ENCODE data around the gene AGAP1. TPM values are rescaled to one million over a fixed set of nuclear protein-coding genes. Genes with fewer than 3 reads are reported as not detected.

The AGAP1 gene
- total RNA-seq, 2 donors from 2014 or later: 22.5 to 23.9 TPM

- no peak for DNase-seq
These were observed 673.0 kb downstream of the AGAP1 start for GRCh38 chr2:236166796-236167296.

GRCh38 chr2:236167297-236168109, 673.7 kb downstream of the AGAP1 start:
- ATAC-seq (peak; percentile 38 to 44), DNase-seq (no peak)
- intact Hi-C loops (cut with DNase I): no loop called here

More at GRCh38 chr2:236166796-236167296, 673.0 kb downstream of the AGAP1 start:
- intact Hi-C loops (cut with DNase I): no loop called here
- ATAC-seq: no peak

- intact Hi-C loops (cut with DNase I): no loop called here
- peak; percentile 62 to 67 for ATAC-seq
- peak; percentile 44 for DNase-seq
These were observed 674.6 kb downstream of the AGAP1 start, which contains the start of gene GBX2 for GRCh38 chr2:236168110-236169080. GBX2 (minus strand) TSS chr2:236168386; CDS start chr2:236167971, 415 bp downstream.

- ATAC-seq (no peak), DNase-seq (no peak)
- intact Hi-C loops (cut with DNase I): no loop called here
These were observed 675.4 kb downstream of the AGAP1 start for GRCh38 chr2:236169151-236169721.

- intact Hi-C loops (cut with DNase I): loop anchor here in 1 of 2 donors (10.0 kb wide), 1 partner anchor 365 kb away; no protein-coding TSS in a partner anchor
- ATAC-seq: no peak
- DNase-seq: no peak
These were observed 676.1 kb downstream of the AGAP1 start for GRCh38 chr2:236169741-236170589.

- ATAC-seq (no peak), DNase-seq (no peak)
- intact Hi-C loops (cut with DNase I): loop anchor here in 1 of 2 donors (10.0 kb wide), 1 partner anchor 366 kb away; no protein-coding TSS in a partner anchor
These were observed 676.8 kb downstream of the AGAP1 start for GRCh38 chr2:236170590-236171165.

GRCh38 chr2:236171181-236171679, 677.4 kb downstream of the AGAP1 start:
- intact Hi-C loops (cut with DNase I): loop anchor here in 1 of 2 donors (10.0 kb wide), 1 partner anchor 366 kb away; no protein-coding TSS in a partner anchor
- ATAC-seq (no peak), DNase-seq (no peak)

- DNase-seq (no peak), ATAC-seq (no peak)
- intact Hi-C loops (cut with DNase I): loop anchor here in 1 of 2 donors (10.0 kb wide), 1 partner anchor 367 kb away; no protein-coding TSS in a partner anchor
These were observed 677.9 kb downstream of the AGAP1 start for GRCh38 chr2:236171680-236172254.

- no peak for DNase-seq
- intact Hi-C loops (cut with DNase I): loop anchor here in 1 of 2 donors (10.0 kb wide), 1 partner anchor 368 kb away; no protein-coding TSS in a partner anchor
- no peak for ATAC-seq
These were observed 678.6 kb downstream of the AGAP1 start for GRCh38 chr2:236172255-236173035.

- DNase-seq: no peak
- intact Hi-C loops (cut with DNase I): loop anchor here in 1 of 2 donors (10.0 kb wide), 1 partner anchor 368 kb away; no protein-coding TSS in a partner anchor
- no peak for ATAC-seq
These were observed 679.3 kb downstream of the AGAP1 start for GRCh38 chr2:236173036-236173728.

- DNase-seq: no peak
- intact Hi-C loops (cut with DNase I): loop anchor here in 1 of 2 donors (10.0 kb wide), 1 partner anchor 369 kb away; no protein-coding TSS in a partner anchor
These were observed 680.1 kb downstream of the AGAP1 start for GRCh38 chr2:236173729-236174607.

GRCh38 chr2:236175548-236176150, 681.8 kb downstream of the AGAP1 start:
- ATAC-seq (no peak), DNase-seq (no peak)
- intact Hi-C loops (cut with DNase I): loop anchor here (5.0 to 10.0 kb wide), 2 partner anchors 371 to 398 kb away; no protein-coding TSS in a partner anchor

More at GRCh38 chr2:236173729-236174607, 680.1 kb downstream of the AGAP1 start:
- no peak for ATAC-seq

GRCh38 chr2:236176417-236176816, 682.6 kb downstream of the AGAP1 start:
- intact Hi-C loops (cut with DNase I): loop anchor here (5.0 to 10.0 kb wide), 2 partner anchors 372 to 399 kb away; no protein-coding TSS in a partner anchor
- ATAC-seq (no peak), DNase-seq (no peak)

- intact Hi-C loops (cut with DNase I): loop anchor here (5.0 to 10.0 kb wide), 2 partner anchors 372 to 400 kb away; no protein-coding TSS in a partner anchor
- ATAC-seq: no peak
These were observed 683.1 kb downstream of the AGAP1 start for GRCh38 chr2:236176951-236177350.

More at GRCh38 chr2:236176951-236177350, 683.1 kb downstream of the AGAP1 start:
- no peak for DNase-seq
